A673 (cell line): Measurements from ENCODE around the gene RASAL2.
A peak's percentile ranks its signal among the peaks of the same experiment; 100 is the strongest.

Experiments
- EZH2 ChIP-seq: fragments of 200-600 bp; sonication (generic); IDR thresholded peaks from 2 replicates; pipeline ENCODE4 v1.6.1; 2017; ENCODE audit warnings: borderline replicate concordance, low read depth, mild to moderate bottlenecking, mixed read lengths, antibody characterized with exemption, low read length; ENCODE audit not compliant: poor library complexity, severe bottlenecking
- TF ChIP-seq, protein P1 (sequence below): fragments of 300-800, 200-600 bp; sonication (generic); conservative IDR thresholded peaks from 2 replicates; pipeline ENCODE4 v1.5.1; 2017; ENCODE audit warnings: low read depth, mild to moderate bottlenecking, antibody characterized with exemption, low read length, moderate library complexity, mixed read lengths

DNA sequence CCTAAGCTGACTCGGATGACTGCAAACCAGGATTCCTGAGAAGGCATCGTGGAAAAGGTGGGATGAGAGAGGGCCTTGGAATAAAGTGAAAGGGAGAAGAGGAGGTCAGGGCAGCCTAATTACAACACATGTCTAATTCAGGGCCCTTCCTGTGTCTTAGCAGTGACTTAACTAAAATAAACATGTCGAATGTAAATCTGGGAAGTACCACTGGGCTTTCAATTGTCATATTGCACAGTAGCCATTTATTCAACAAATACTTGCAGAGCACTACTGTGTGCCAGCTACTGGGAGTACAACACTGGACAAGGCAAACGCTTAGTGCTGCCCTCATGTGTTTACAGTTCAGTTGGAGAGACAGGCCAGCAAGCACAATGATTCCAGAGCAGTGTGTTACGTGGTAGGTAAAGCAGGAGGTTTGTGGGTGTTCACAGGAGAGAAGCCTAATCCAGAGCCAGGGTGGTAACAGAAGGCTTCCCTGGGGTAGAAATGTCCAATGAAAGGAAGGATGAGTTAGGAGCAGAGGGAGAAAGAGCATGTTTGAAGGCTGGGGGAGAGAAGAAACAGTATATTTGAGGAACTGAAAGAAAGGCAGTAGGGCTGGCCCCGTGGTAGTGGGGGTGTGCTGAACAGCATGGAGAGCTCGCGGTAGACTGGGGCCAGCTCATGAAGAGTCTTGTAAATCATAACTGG is 38.0 kb upstream of the RASAL2 start:
- TF ChIP-seq, protein P1, sequence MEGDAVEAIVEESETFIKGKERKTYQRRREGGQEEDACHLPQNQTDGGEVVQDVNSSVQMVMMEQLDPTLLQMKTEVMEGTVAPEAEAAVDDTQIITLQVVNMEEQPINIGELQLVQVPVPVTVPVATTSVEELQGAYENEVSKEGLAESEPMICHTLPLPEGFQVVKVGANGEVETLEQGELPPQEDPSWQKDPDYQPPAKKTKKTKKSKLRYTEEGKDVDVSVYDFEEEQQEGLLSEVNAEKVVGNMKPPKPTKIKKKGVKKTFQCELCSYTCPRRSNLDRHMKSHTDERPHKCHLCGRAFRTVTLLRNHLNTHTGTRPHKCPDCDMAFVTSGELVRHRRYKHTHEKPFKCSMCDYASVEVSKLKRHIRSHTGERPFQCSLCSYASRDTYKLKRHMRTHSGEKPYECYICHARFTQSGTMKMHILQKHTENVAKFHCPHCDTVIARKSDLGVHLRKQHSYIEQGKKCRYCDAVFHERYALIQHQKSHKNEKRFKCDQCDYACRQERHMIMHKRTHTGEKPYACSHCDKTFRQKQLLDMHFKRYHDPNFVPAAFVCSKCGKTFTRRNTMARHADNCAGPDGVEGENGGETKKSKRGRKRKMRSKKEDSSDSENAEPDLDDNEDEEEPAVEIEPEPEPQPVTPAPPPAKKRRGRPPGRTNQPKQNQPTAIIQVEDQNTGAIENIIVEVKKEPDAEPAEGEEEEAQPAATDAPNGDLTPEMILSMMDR = 0 out of 2 replicates have a peak, but pooled peaks have one; percentile 11
- TF ChIP-seq EZH2 = no peak
